ENCODE results near the gene DNTT. TPM values are rescaled to one million over a fixed set of nuclear protein-coding genes. Genes with fewer than 3 reads are reported as not detected.

DNTT gene
- total RNA-seq, 1 experiment from 2014 or later: 0.30 TPM

Other genes starting within 250 kb of the DNTT start
- gene ZNF518A, start 174.1 kb upstream of the DNTT start, total RNA-seq (2014; rRNA removed; shearing (Covaris generic); ENCODE audit: low replicate concordance): 5.8 and 7.3 TPM in 2 replicates
- not detected in 2 replicates for gene BLNK, start 32.9 kb upstream of the DNTT start, total RNA-seq (2014; rRNA removed; shearing (Covaris generic); ENCODE audit: low replicate concordance)
- gene OPALIN, start 54.6 kb downstream of the DNTT start, total RNA-seq (2014; rRNA removed; shearing (Covaris generic); ENCODE audit: low replicate concordance): not detected in 2 replicates
- gene TLL2, start 209.5 kb downstream of the DNTT start, total RNA-seq (2014; rRNA removed; shearing (Covaris generic); ENCODE audit: low replicate concordance): 1.3 and 3.8 TPM in 2 replicates

Measured in Caki2 (cell line).